Prostate gland (tissue), 2 donors: ENCODE data around the gene COIL.

Experiments
- CTCF ChIP-seq, 4 experiments: fragments of 200-600 bp in 2 of 4; fragments of 450-650 bp in 2 of 4; sonication (generic) in 2 of 4; IDR thresholded peaks; 1 replicate in 3 of 4; 2 replicates in 1 of 4; pipeline ENCODE4 v1.5.1; 2016 to 2019; ENCODE audit warnings: antibody characterized with exemption in 4 of 4, mild to moderate bottlenecking in 2 of 4, moderate library complexity in 2 of 4
- POLR2A ChIP-seq: fragments of 450-650 bp; IDR thresholded peaks from one replicate; pipeline ENCODE4 v1.6.1; 2016; ENCODE audit warnings: antibody characterized with exemption, mild to moderate bottlenecking
- POLR2AphosphoS5 ChIP-seq: sonication (generic); formaldehyde crosslinking; IDR thresholded peaks from one replicate; pipeline ENCODE4 v1.6.1; 2017; ENCODE audit warnings: antibody characterized with exemption

DNA sequence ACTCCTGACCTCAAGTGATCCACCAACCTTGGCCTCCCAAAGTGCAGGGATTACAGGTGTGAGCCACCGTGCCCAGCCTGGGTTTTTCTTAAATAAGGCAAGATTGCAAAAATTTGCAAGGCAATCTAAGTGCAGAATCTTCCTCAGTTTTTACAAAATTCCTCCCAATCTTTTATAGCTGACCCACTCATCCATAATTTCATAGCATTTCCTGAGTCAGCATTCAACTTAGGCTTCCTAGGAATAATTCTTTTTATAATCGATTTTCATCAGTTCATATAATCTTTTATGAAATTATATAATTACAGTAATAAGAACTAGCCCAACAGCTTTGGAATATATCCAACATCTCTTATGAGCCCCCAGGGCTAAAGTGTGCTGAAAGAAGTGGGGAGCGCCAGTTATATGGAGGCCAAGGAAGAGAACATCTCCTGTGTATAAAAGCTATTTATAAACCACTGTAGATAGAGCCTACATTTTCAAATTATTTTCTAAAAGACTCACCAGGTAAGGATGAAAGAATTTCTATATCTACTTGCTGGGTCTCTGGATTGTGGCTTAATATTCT is 14.8 kb downstream of the COIL start:
- TF ChIP-seq POLR2A (no peak), CTCF (IDR thresholded peaks at IDR 0.05) (no peak), POLR2AphosphoS5 (no peak)
